ENCODE data around the gene CSTF2T. TPM values are rescaled to one million over a fixed set of nuclear protein-coding genes. Genes with fewer than 3 reads are reported as not detected.

Gene CSTF2T
- total and polyA plus RNA-seq, 7 experiments from 2014 or later: 18.4 to 52.9 (median 25.6) TPM

GRCh38 chr10:51672039-51672535 lies 27.3 kb downstream of the CSTF2T start:
- Mint-ChIP-seq H3K9me3 (peaks cover 0 to 22% (median 6%) of the 10 kb centered on the region in 11 donors), H3K4me1 (no peaks in the 10 kb centered on the region), H3K27ac (no peak overlapping the region), H3K27me3 (peaks cover 11 to 56% (median 28%) of the 10 kb centered on the region in 5 donors), H3K4me3 (no peak overlapping the region), H3K36me3 (peaks cover 0 to 4% (median 0%) of the 10 kb centered on the region in 5 donors)
- H3K27ac ChIP-seq (ENCODE audit: low read depth, low read length): no peak overlapping the region
- no peak overlapping the region for H3K4me3 ChIP-seq (ENCODE audit: low read length)
- ChIA-PET POLR2A (no interaction called here), CTCF (no interaction called here)
- DNase-seq (no peak), ATAC-seq (no peak)
- H3K27me3 ChIP-seq (ENCODE audit: control insufficient read depth in 2 of 2, insufficient read depth in 2 of 2, low read length in 2 of 2): no peaks in the 10 kb centered on the region
- intact Hi-C loops (cut with micrococcal nuclease): no loop called here
- no peaks in the 10 kb centered on the region for H3K36me3 ChIP-seq (ENCODE audit: control insufficient read depth in 2 of 3, insufficient read depth in 3 of 3, low read length in 3 of 3)
- no peaks in the 10 kb centered on the region for H3K9me3 ChIP-seq (ENCODE audit: control insufficient read depth in 2 of 3, low read length in 3 of 3)
- no peaks in the 10 kb centered on the region for H3K4me1 ChIP-seq (ENCODE audit: control insufficient read depth in 2 of 2, insufficient read depth in 2 of 2, low read length in 2 of 2)

DNA sequence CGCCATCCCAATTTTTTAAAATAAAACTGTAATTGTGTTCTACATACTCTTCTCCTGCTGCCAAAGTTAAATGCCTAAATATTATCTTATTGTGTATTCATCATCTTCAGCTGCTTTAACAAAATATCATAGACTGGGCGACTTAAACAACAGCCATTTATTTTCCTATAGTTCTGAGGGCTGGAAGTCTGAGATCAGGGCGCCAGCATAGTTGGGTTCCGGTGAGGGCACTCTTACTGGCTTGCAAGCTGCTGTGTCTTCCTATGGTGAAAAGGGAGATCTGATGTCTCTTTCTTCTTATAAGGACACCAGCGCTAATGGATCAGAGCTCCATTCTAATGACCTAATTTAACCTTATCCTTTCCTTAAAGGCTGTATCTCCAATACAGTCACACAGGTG lies 30.4 kb downstream of the CSTF2T start:
- peaks cover 0 to 4% (median 0%) of the 10 kb centered on the region in 5 donors for H3K36me3 Mint-ChIP-seq
- H3K27ac Mint-ChIP-seq: no peak overlapping the region
- DNase-seq: no peak
- Histone ChIP-seq H3K27me3 (ENCODE audit: control insufficient read depth in 2 of 2, insufficient read depth in 2 of 2, low read length in 2 of 2) (no peaks in the 10 kb centered on the region), H3K4me1 (ENCODE audit: control insufficient read depth in 2 of 2, insufficient read depth in 2 of 2, low read length in 2 of 2) (no peaks in the 10 kb centered on the region), H3K9me3 (ENCODE audit: control insufficient read depth in 2 of 3, low read length in 3 of 3) (no peaks in the 10 kb centered on the region), H3K4me3 (ENCODE audit: low read length) (no peak overlapping the region), H3K36me3 (ENCODE audit: control insufficient read depth in 2 of 3, insufficient read depth in 3 of 3, low read length in 3 of 3) (no peaks in the 10 kb centered on the region), H3K27ac (ENCODE audit: low read depth, low read length) (no peak overlapping the region)
- no peaks in the 10 kb centered on the region for H3K4me1 Mint-ChIP-seq
- peaks cover 0 to 22% (median 6%) of the 10 kb centered on the region in 11 donors for H3K9me3 Mint-ChIP-seq
- H3K27me3 Mint-ChIP-seq: peaks cover 11 to 47% (median 23%) of the 10 kb centered on the region in 5 donors
- ChIA-PET CTCF (no interaction called here), POLR2A (interaction anchor here (0.7 kb wide), 1 partner anchor 912 kb away, joined by 7 read pairs; no protein-coding TSS in a partner anchor)
- intact Hi-C loops (cut with micrococcal nuclease): no loop called here
- ATAC-seq: no peak
- H3K4me3 Mint-ChIP-seq: no peak overlapping the region

DNA sequence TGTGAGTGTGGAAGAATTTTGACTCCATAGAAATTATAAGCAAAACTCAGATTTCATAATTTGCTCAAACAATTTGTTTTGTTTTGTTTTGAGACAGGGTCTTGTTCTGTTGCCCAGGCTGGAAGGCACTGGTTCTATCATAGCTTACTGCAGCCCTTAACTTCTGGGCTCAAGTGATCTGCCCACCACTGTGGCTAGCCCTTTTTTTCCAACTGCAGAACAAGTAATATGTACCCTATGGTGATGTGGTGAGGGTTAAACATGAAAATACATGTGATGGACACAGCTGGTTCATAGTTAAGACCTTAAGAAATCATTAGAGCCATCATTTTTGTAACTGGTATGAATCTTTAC lies 31.1 kb downstream of the CSTF2T start:
- CTCF ChIA-PET: no interaction called here
- POLR2A ChIA-PET: interaction anchor here (0.7 kb wide), 1 partner anchor 913 kb away, joined by 7 read pairs; no protein-coding TSS in a partner anchor

DNA sequence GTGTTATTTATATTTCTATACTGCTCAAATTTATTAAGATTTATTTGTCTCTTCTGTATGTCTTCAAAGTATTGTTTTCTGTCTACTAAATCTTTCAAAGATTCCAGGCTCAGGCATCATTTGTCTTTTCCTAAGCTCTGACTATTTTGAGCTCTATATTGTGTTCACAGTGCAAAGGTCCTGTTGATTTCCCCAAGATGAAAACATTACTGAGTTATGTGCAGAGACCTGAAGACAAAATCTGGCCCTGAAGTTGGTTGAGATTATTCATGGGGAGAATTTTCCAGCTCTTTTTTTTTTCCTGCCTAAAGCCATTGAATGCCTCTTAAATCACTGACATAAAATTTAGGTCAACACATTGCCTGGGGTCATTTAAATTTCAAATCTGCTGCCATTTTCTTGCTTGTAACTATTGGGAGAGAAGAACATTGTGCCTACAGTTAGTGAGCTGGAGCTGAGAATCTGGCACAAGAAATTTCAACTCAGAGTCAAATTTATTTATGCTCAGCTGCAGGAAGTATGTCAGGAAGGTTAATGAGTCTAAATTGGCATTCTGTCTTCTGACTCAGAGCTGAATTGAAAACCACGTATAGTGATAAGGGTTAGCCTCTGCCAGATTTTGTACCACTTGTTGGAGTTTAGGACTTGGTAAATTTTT lies 31.6 kb downstream of the CSTF2T start:
- H3K4me1 ChIP-seq (ENCODE audit: control insufficient read depth in 2 of 2, insufficient read depth in 2 of 2, low read length in 2 of 2): no peaks in the 10 kb centered on the region
- H3K27me3 ChIP-seq (ENCODE audit: control insufficient read depth in 2 of 2, insufficient read depth in 2 of 2, low read length in 2 of 2): no peaks in the 10 kb centered on the region
- no peaks in the 10 kb centered on the region for H3K9me3 ChIP-seq (ENCODE audit: control insufficient read depth in 2 of 3, low read length in 3 of 3)
- Mint-ChIP-seq H3K27me3 (peaks cover 11 to 41% (median 19%) of the 10 kb centered on the region in 5 donors), H3K36me3 (no peaks in the 10 kb centered on the region), H3K9me3 (peaks cover 0 to 17% (median 6%) of the 10 kb centered on the region in 11 donors), H3K4me1 (no peaks in the 10 kb centered on the region), H3K27ac (peak overlapping the region in 1 of 9 donors; percentile 46), H3K4me3 (no peak overlapping the region)
- H3K27ac ChIP-seq (ENCODE audit: low read depth, low read length): no peak overlapping the region
- ATAC-seq (no peak), DNase-seq (no peak)
- no peaks in the 10 kb centered on the region for H3K36me3 ChIP-seq (ENCODE audit: control insufficient read depth in 2 of 3, insufficient read depth in 3 of 3, low read length in 3 of 3)
- H3K4me3 ChIP-seq (ENCODE audit: low read length): no peak overlapping the region
- CTCF ChIA-PET: no interaction called here
- POLR2A ChIA-PET: no interaction called here
- intact Hi-C loops (cut with micrococcal nuclease): no loop called here

More for the DNA sequence above, 31.1 kb downstream of the CSTF2T start:
- no peak for ATAC-seq
- no peaks in the 10 kb centered on the region for H3K36me3 ChIP-seq (ENCODE audit: control insufficient read depth in 2 of 3, insufficient read depth in 3 of 3, low read length in 3 of 3)
- no peak overlapping the region for H3K4me3 Mint-ChIP-seq
- H3K9me3 ChIP-seq (ENCODE audit: control insufficient read depth in 2 of 3, low read length in 3 of 3): no peaks in the 10 kb centered on the region
- no peaks in the 10 kb centered on the region for H3K27me3 ChIP-seq (ENCODE audit: control insufficient read depth in 2 of 2, insufficient read depth in 2 of 2, low read length in 2 of 2)
- H3K4me3 ChIP-seq (ENCODE audit: low read length): no peak overlapping the region
- H3K27me3 Mint-ChIP-seq: peaks cover 11 to 45% (median 22%) of the 10 kb centered on the region in 5 donors
- no peak for DNase-seq
- H3K27ac Mint-ChIP-seq: no peak overlapping the region
- H3K36me3 Mint-ChIP-seq: peaks cover 0 to 3% (median 0%) of the 10 kb centered on the region in 5 donors
- H3K27ac ChIP-seq (ENCODE audit: low read depth, low read length): no peak overlapping the region
- H3K4me1 Mint-ChIP-seq: no peaks in the 10 kb centered on the region
- peaks cover 0 to 21% (median 6%) of the 10 kb centered on the region in 11 donors for H3K9me3 Mint-ChIP-seq
- intact Hi-C loops (cut with micrococcal nuclease): no loop called here
- no peaks in the 10 kb centered on the region for H3K4me1 ChIP-seq (ENCODE audit: control insufficient read depth in 2 of 2, insufficient read depth in 2 of 2, low read length in 2 of 2)

DNA sequence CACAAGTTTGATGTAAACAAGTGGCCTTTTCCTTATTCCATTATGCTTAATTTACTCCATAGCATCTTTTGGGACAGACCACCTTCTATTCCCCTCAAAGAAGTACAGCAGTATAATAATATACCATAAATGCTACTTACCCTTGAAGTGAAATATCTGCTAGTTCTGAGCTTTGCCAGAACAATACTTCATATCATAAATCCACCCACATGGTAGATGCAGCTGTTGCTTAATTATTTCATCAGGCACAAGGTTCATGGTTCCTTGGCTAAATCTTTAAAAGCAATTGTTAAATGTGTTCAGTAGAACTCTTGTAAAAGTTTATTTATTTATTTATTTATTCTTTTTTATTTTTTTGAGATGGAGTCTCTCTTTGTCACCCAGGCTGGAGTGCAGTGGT lies 32.9 kb downstream of the CSTF2T start:
- H3K4me1 ChIP-seq (ENCODE audit: control insufficient read depth in 2 of 2, insufficient read depth in 2 of 2, low read length in 2 of 2): no peaks in the 10 kb centered on the region
- peaks cover 7 to 30% (median 14%) of the 10 kb centered on the region in 5 donors for H3K27me3 Mint-ChIP-seq
- ATAC-seq (no peak), DNase-seq (no peak)
- H3K9me3 Mint-ChIP-seq: peaks cover 0 to 4% (median 1%) of the 10 kb centered on the region in 11 donors
- no peak overlapping the region for H3K27ac Mint-ChIP-seq
- no peak overlapping the region for H3K4me3 ChIP-seq (ENCODE audit: low read length)
- H3K36me3 ChIP-seq (ENCODE audit: control insufficient read depth in 2 of 3, insufficient read depth in 3 of 3, low read length in 3 of 3): no peaks in the 10 kb centered on the region
- no peak overlapping the region for H3K27ac ChIP-seq (ENCODE audit: low read depth, low read length)
- H3K27me3 ChIP-seq (ENCODE audit: control insufficient read depth in 2 of 2, insufficient read depth in 2 of 2, low read length in 2 of 2): no peaks in the 10 kb centered on the region
- H3K9me3 ChIP-seq (ENCODE audit: control insufficient read depth in 2 of 3, low read length in 3 of 3): no peaks in the 10 kb centered on the region
- H3K4me1 Mint-ChIP-seq: no peaks in the 10 kb centered on the region
- intact Hi-C loops (cut with micrococcal nuclease): no loop called here
- no peaks in the 10 kb centered on the region for H3K36me3 Mint-ChIP-seq
- H3K4me3 Mint-ChIP-seq: no peak overlapping the region
- CTCF ChIA-PET: no interaction called here
- POLR2A ChIA-PET: no interaction called here

- H3K27me3 ChIP-seq (ENCODE audit: control insufficient read depth in 2 of 2, insufficient read depth in 2 of 2, low read length in 2 of 2): no peaks in the 10 kb centered on the region
- no peak overlapping the region for H3K27ac ChIP-seq (ENCODE audit: low read depth, low read length)
- ChIA-PET CTCF (no interaction called here), POLR2A (no interaction called here)
- no peaks in the 10 kb centered on the region for H3K36me3 ChIP-seq (ENCODE audit: control insufficient read depth in 2 of 3, insufficient read depth in 3 of 3, low read length in 3 of 3)
- H3K4me1 ChIP-seq (ENCODE audit: control insufficient read depth in 2 of 2, insufficient read depth in 2 of 2, low read length in 2 of 2): no peaks in the 10 kb centered on the region
- Mint-ChIP-seq H3K27me3 (peaks cover 0 to 23% (median 13%) of the 10 kb centered on the region in 5 donors), H3K9me3 (peaks cover 0 to 3% (median 0%) of the 10 kb centered on the region in 11 donors), H3K4me3 (no peak overlapping the region), H3K27ac (no peak overlapping the region), H3K4me1 (no peaks in the 10 kb centered on the region), H3K36me3 (no peaks in the 10 kb centered on the region)
- intact Hi-C loops (cut with micrococcal nuclease): no loop called here
- no peak overlapping the region for H3K4me3 ChIP-seq (ENCODE audit: low read length)
- no peaks in the 10 kb centered on the region for H3K9me3 ChIP-seq (ENCODE audit: control insufficient read depth in 2 of 3, low read length in 3 of 3)
- DNase-seq (no peak), ATAC-seq (no peak)
Observed at GRCh38 chr10:51663086-51663485, 36.3 kb downstream of the CSTF2T start.

- intact Hi-C loops (cut with micrococcal nuclease): no loop called here
- H3K4me1 ChIP-seq (ENCODE audit: control insufficient read depth in 2 of 2, insufficient read depth in 2 of 2, low read length in 2 of 2): no peaks in the 10 kb centered on the region
- Mint-ChIP-seq H3K4me1 (no peaks in the 10 kb centered on the region), H3K4me3 (no peak overlapping the region), H3K9me3 (peaks cover 0 to 3% (median 0%) of the 10 kb centered on the region in 11 donors), H3K27ac (no peak overlapping the region), H3K27me3 (peaks cover 6 to 26% (median 9%) of the 10 kb centered on the region in 5 donors), H3K36me3 (no peaks in the 10 kb centered on the region)
- no peaks in the 10 kb centered on the region for H3K36me3 ChIP-seq (ENCODE audit: control insufficient read depth in 2 of 3, insufficient read depth in 3 of 3, low read length in 3 of 3)
- H3K27ac ChIP-seq (ENCODE audit: low read depth, low read length): no peak overlapping the region
- ATAC-seq: no peak
- no peaks in the 10 kb centered on the region for H3K27me3 ChIP-seq (ENCODE audit: control insufficient read depth in 2 of 2, insufficient read depth in 2 of 2, low read length in 2 of 2)
- H3K9me3 ChIP-seq (ENCODE audit: control insufficient read depth in 2 of 3, low read length in 3 of 3): no peaks in the 10 kb centered on the region
- ChIA-PET CTCF (no interaction called here), POLR2A (no interaction called here)
- H3K4me3 ChIP-seq (ENCODE audit: low read length): no peak overlapping the region
- DNase-seq: no peak
Observed at GRCh38 chr10:51659344-51659743, 40.1 kb downstream of the CSTF2T start.

All from naive thymus-derived CD4-positive, alpha-beta T cell (primary cell).